Activated naive CD8-positive, alpha-beta T cell treated with anti-CD3 and anti-CD28 coated beads for 36 hours (primary cell): ENCODE data around the gene EWSR1. TPM values are rescaled to one million over a fixed set of nuclear protein-coding genes. Genes with fewer than 3 reads are reported as not detected.
A peak's percentile ranks its signal among the peaks of the same experiment; 100 is the strongest.

Experiments used
- DNase-seq: peaks from one replicate; pipeline ENCODE4 v3.0.0; 2021
- H3K27ac Mint-ChIP-seq: one replicate; pipeline ENCODE4 v1.8.0; 2022; ENCODE audit warnings: mild to moderate bottlenecking, moderate library complexity, mixed read lengths
- H3K27me3 Mint-ChIP-seq: one replicate; pipeline ENCODE4 v1.8.0; 2022; ENCODE audit warnings: mild to moderate bottlenecking, mixed read lengths
- H3K36me3 Mint-ChIP-seq: one replicate; pipeline ENCODE4 v1.8.0; 2021; ENCODE audit warnings: mild to moderate bottlenecking, mixed read lengths
- H3K4me1 Mint-ChIP-seq: one replicate; pipeline ENCODE4 v1.8.0; 2021; ENCODE audit warnings: mixed read lengths
- H3K4me3 Mint-ChIP-seq: one replicate; pipeline ENCODE4 v1.8.0; 2022; ENCODE audit warnings: mild to moderate bottlenecking, moderate library complexity, mixed read lengths
- H3K9me3 Mint-ChIP-seq: one replicate; pipeline ENCODE4 v1.8.0; 2022; ENCODE audit warnings: mixed read lengths
- total RNA-seq, 2 experiments: library from RNA; stranded (reverse); gene quantifications; one replicate each; pipeline ENCODE4 v1.2.3, GENCODE V29; 2021

The EWSR1 gene
- total RNA-seq, 2 experiments from 2014 or later, result 369 to 377 TPM

DNA sequence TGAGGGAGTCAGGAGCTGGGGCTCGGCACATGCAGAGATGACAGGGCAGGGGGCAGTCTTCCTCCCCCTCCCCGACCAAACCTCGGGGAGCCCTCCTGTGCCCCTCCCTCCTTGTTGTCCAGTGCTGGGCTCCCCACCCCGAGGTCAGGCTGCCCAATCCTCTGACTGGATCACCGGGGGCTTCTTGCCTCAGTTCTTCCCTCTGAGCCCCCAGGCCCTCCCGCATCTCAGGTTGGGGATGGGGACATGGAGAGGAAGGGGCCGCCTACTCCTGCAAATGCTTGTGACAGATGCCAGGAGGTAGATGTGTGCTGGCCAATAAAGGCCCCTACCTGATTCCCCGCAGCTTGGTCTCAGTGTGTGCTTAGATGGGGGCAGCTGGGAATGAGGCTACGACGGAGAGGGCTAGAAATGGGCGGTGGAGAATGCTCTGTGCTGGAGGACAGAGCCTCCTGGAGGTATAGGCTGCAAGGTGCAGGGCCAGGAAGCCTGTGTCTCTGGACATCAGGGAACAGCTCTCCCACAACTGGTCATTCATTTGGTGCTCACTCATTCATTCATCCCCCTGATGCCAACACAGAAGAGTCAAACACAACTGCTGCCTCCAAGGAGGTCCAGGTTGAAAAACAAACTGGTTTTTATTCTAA is 8.7 kb upstream of the EWSR1 start:
- Mint-ChIP-seq H3K4me1 (peaks cover 3% of the 10 kb centered on the region), H3K4me3 (no peak overlapping the region), H3K27me3 (no peaks in the 10 kb centered on the region), H3K36me3 (peaks cover 2% of the 10 kb centered on the region), H3K9me3 (no peaks in the 10 kb centered on the region), H3K27ac (no peak overlapping the region)
- DNase-seq, result no peak

DNA sequence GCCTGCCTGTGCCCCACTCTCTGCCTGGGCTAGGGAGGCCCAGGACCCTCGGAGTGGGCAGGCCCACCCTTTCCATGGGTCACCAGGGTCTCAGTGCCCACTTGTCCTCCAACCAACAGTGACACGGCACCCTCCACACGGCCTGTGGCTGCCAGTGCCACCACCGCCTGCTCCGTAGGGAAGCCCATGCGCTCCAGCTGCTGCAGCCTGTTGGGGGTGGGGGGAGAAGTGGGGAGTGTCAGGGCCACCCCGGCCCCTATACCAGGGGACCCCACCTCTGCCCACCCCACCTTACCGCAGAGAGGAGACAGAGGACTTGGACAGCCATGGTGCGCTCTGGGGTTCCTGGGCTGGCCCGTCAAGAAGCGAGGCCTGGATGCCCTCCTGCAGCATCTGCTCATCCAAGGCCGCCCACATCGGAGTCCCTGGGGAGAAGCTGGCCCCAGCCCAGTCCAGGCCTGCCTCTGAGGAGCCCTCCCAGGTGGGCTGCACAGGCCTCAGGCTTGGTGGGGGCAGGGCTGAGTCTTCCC is 8.0 kb upstream of the EWSR1 start:
- DNase-seq, result no peak
- no peaks in the 10 kb centered on the region for H3K9me3 Mint-ChIP-seq
- peaks cover 2% of the 10 kb centered on the region for H3K36me3 Mint-ChIP-seq
- no peak overlapping the region for H3K27ac Mint-ChIP-seq
- H3K4me1 Mint-ChIP-seq, result peaks cover 1% of the 10 kb centered on the region
- no peak overlapping the region for H3K4me3 Mint-ChIP-seq
- no peaks in the 10 kb centered on the region for H3K27me3 Mint-ChIP-seq

DNA sequence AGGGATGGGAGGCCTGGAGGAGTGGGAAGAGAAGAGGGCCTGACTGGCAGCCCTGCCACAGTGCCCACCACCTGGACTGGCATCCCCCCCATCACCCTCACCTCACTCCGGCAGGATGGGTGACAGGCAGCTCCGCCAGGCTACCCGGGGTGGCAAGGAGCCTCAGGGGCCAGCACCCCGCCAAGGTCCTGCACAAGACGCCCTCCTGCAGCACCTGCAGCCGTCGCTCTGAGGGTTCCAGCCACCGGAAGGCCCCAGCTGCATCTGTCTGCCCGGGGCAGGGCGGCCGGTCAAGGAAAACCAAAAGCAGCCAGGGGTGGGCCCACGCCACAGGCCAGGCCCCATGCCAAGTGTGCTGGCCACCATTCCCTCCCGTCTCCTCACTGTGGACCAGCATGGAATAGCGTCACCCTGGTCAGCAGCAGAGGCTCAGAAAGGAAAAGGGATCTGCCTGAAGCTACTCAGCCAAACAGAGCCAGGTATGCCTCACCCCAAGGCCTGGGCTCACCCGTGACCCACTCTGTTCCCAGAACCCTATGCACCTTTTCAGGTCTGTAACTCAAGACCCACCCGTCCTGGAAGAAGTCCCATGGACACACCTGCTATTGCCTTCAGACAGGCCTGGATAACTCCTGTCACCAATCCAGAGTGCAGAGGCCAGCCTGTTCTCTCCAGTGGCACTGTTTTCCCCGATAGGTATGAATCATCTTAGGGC is 7.3 kb upstream of the EWSR1 start:
- Mint-ChIP-seq H3K4me3 (no peak overlapping the region), H3K27ac (no peak overlapping the region), H3K36me3 (peaks cover 2% of the 10 kb centered on the region), H3K9me3 (no peaks in the 10 kb centered on the region), H3K27me3 (no peaks in the 10 kb centered on the region), H3K4me1 (peaks cover 1% of the 10 kb centered on the region)
- DNase-seq, result no peak

DNA sequence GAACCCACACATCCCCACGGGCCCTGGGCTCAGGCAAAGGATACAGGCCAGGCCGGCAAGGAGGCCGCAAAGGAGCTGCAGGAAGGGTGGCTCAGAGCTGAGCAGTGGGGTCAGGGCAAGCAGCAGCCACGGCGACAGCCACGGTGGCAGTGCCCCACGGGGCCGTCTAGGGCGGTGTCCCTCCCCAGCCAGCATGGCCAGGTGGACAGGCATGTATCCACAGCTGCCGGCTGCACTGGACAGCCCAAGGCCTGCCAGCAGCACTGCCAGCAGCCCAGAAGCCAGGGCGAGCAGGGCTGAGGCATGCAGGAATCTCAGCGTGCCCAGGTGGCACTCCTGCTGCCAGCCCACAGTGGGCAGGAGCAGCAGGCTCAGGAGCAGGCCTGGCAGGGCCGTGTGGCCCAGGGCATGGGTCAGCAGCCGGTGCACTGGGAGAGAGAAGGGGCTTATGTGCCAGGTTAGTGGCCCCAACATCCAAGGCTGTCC is 4.2 kb upstream of the EWSR1 start:
- Mint-ChIP-seq H3K4me3 (no peak overlapping the region), H3K9me3 (no peaks in the 10 kb centered on the region), H3K27me3 (peaks cover 5% of the 10 kb centered on the region), H3K36me3 (peaks cover 20% of the 10 kb centered on the region), H3K27ac (no peak overlapping the region), H3K4me1 (peaks cover 12% of the 10 kb centered on the region)
- DNase-seq, result no peak

DNA sequence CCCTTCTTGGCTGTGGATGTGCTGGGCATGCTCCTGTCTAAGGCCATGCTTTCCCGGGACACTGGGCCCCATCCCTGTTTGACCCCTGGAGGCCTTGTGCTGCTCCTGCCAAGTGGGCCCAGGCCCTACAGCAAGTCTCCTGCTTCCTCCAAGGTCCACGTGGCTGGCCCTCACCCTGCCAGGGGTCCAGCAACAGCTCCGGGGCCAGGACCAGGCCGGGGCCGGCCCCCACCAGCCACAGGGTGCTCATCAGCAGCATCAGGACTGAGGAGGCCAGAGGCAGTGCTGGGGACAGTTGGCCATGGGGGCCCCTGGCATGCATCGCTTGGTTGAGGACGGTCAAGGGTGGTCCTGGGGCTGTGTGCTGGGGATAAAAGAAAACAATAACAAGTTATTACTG is 2.8 kb upstream of the EWSR1 start:
- Mint-ChIP-seq H3K9me3 (no peaks in the 10 kb centered on the region), H3K4me3 (no peak overlapping the region), H3K4me1 (peaks cover 18% of the 10 kb centered on the region), H3K27me3 (peaks cover 5% of the 10 kb centered on the region), H3K36me3 (peaks cover 32% of the 10 kb centered on the region), H3K27ac (no peak overlapping the region)
- no peak for DNase-seq

DNA sequence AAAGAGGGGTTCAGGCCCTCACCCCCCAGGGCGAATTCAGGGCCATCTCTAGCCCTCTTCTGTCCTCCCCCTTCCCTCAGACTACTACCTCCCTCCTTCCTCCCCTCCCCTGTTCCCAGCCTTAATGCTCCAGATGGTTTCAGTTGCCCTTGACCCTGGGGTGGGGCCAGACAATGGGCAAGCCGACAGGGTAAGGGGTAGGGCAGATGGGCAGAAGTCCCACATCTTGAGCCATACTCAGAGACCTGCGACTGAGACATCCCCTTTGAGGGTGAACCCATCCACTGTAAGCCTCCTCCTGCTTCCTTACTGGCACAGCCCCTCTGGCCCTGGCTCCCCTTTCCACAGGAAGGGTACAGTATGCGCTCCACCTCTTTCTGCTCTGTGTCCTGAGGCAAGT is 2.1 kb upstream of the EWSR1 start:
- Mint-ChIP-seq H3K27me3 (peaks cover 5% of the 10 kb centered on the region), H3K27ac (no peak overlapping the region), H3K9me3 (no peaks in the 10 kb centered on the region), H3K4me1 (peaks cover 25% of the 10 kb centered on the region), H3K36me3 (peaks cover 39% of the 10 kb centered on the region), H3K4me3 (peak overlapping the region; percentile 95)
- DNase-seq, result no peak

DNA sequence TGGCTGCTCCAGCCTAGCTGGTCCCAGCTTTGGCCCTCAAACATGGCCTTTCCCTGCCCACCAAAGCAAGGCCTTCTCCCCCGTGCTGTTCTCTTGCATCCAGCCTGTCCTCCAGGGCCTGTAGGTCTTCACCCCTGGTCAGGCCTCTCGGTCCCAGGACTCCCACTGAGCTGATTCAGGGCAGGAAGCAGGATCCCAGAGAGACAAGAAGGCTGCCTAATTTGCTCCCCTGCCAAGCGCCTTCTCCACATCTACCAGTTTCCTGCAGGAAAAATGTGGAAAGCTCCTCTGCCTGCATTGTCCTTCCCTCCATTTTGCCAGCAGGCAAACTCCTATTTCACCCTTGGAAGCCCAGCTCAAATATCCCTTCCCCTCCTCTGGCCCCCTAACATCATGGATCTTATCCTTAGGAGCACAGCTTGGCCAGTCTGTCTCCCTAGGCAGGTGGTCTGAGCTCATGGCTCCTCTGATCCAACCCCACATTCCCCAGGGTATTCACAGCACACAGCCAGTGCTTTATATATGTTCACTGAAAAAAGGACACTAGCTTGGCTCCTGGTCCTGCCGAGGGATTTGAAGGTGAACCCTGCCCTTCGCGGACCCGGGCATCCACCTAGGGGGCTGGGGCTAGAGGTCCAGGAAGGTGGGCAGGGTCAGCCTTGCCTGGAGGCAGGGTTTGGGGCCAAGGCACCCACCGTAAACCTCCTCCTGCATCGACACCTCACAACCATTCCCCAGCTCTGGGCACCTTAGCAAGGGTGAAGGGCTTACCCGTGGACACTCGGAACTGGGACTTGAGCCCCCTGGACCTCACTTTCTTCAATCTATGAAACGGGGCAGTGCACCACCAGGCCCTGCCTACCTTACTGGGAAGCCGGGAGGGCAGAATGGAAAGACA is 1.3 kb upstream of the EWSR1 start:
- Mint-ChIP-seq H3K9me3 (no peaks in the 10 kb centered on the region), H3K27me3 (peaks cover 5% of the 10 kb centered on the region), H3K27ac (peak overlapping the region; percentile 100), H3K4me1 (peaks cover 33% of the 10 kb centered on the region), H3K4me3 (peak overlapping the region; percentile 95), H3K36me3 (peaks cover 44% of the 10 kb centered on the region)
- DNase-seq, result no peak

DNA sequence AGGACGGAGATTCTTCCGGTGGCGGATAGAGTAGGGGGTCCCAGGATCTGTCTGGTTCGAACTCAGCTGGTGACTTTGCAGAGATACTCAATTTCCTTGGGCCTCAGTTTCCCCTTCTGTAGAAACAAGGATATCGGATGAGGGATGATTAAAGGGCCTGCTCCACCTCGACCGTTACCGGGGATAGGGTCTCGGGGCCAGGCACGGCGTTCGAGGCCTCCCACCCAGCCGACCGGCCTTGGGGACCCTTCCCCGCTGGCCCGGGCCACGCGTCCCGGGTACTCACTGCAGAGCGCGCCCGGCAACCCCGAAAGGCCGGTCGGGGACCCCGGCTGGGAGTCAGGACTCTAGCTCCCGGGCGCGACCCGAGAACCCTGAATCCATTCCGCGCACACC is 608 bp upstream of the EWSR1 start:
- Mint-ChIP-seq H3K9me3 (no peaks in the 10 kb centered on the region), H3K4me1 (peaks cover 40% of the 10 kb centered on the region), H3K36me3 (peaks cover 49% of the 10 kb centered on the region), H3K4me3 (peak overlapping the region; percentile 95), H3K27me3 (peaks cover 5% of the 10 kb centered on the region), H3K27ac (peak overlapping the region; percentile 100)
- no peak for DNase-seq

DNA sequence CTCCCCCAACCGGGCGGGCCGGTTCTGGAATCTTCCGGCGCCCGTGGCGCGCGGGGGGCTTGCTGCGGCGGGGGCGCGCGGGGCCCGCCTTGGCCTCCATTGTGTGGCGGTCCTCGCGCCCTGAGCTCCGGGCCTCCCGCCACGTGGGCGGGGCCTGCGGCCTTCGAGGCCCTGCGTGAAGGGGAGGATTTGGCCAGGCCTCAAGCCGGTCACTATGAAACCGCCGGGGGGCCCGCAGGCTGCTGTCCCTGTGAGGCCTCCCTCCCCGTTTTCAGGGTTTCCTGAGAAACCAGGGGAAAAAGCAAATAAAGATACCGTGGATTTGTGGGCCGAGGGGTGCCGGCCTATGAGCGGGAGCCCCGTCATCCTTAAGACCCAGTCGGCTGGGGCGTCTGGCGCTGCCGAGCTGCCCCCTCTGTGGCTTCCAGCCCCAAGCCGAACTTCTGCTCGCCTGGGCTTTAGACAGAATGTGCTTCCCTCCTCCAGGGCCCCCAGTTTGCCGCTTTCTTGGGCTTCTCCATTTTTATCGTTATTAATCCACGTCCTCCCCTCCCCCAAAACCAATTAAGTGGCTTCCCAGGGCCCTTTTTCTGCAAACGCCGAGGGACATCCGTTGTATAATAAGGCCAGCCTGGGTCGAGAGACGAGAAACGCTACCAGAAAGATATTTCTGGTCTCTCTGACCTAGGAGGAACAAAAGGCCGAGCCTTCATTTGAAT is 602 bp downstream of the EWSR1 start:
- Mint-ChIP-seq H3K4me3 (peak overlapping the region; percentile 95), H3K36me3 (peaks cover 55% of the 10 kb centered on the region), H3K27me3 (peaks cover 5% of the 10 kb centered on the region), H3K9me3 (no peaks in the 10 kb centered on the region), H3K27ac (peak overlapping the region; percentile 100), H3K4me1 (peaks cover 52% of the 10 kb centered on the region)
- DNase-seq, result peak; percentile 47

DNA sequence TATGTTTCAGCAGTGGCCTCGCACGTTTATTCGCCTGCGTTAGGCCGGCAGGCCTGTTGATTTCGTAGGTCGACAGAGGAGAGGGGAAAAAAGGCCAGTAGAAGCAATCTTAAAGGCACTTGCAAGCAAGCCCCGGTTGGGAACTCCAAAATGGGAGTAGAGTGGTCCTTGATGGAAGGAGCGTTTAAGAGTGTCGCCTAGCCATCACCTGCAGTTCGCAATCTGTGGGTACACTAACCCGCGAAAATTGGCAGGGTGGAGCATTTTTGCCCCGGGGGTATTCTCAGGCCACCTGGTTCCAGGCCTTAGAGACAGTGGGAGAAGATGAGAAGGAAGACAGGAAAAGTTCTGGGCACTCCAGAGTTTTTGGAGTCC is 1.1 kb downstream of the EWSR1 start:
- Mint-ChIP-seq H3K36me3 (peaks cover 59% of the 10 kb centered on the region), H3K4me3 (peak overlapping the region; percentile 95), H3K9me3 (no peaks in the 10 kb centered on the region), H3K27me3 (peaks cover 5% of the 10 kb centered on the region), H3K27ac (peak overlapping the region; percentile 100), H3K4me1 (peaks cover 57% of the 10 kb centered on the region)
- DNase-seq, result no peak

DNA sequence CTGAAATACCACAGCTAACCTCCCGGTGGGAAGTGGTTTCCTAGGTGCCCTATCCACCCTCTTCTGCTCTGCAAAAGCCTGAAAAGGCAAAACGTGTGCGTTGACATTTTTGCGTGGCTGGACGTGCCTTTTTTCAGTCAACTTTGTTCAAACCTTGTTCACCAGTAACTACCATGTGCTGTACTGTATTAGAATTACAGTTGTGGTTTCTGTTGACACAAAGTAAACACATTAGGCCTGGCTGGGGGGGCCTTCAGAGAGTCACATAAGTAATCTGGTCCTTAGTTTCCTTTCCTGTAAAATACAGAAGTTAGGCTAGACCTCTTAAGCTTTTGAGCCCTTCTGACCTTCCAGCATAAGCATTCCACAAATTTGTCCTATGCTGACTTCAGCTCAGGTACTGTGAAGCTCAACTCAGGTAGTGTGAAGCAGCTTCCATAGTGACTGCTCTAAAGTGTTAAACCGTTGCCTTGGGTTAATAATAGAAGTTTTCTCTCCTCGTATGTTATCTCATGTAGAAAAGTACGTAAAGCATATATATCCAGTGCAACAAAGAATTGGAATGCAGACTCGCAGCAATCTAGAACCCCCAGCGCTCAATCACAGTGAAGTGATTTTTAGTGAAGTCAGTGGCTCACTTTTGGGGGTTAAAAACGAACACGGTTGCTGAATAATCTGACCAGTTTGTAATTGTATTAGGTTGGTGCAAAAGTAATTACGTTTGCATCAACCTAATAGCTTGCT is 1.8 kb downstream of the EWSR1 start:
- Mint-ChIP-seq H3K27me3 (peaks cover 5% of the 10 kb centered on the region), H3K27ac (peak overlapping the region; percentile 100), H3K36me3 (peaks cover 64% of the 10 kb centered on the region), H3K4me1 (peaks cover 62% of the 10 kb centered on the region), H3K4me3 (peak overlapping the region; percentile 95), H3K9me3 (no peaks in the 10 kb centered on the region)
- no peak for DNase-seq

DNA sequence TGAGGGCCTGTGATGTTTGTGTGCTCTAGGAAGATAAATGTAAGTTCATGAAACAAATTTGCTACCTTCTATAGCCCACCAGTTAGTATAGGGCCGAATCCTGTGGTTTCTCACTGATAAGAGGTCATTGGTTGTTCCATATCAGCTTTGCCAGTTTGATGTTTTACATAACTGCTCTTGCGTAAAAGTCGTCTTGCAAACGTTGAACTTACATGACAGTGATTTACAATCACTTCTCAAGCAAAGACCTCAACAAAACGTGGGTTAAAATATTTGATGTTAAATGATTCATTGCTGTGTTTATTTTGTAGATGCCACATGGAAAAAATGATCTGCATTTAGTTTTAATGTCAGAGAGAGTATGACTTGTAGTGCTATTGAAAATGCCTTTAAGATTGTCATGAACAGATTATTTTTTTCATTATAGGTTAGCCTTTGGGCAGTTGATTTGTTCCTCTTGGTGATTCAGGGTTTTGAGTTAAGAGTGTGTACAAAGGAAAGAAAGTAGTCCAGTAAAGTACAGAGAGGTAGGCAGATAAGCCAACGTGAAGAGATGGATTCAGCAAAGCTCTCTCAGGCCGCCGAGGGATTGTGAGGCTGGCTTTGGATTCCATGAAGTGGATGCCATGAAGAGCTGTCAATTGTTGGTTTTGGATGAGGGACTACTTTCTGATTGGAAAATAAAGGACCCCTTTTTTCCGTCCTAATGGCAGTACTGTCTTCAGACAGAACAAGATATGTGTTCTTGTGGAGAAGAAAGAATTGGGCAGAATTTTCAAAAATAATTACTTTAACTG is 2.6 kb downstream of the EWSR1 start:
- H3K36me3 Mint-ChIP-seq, result peaks cover 70% of the 10 kb centered on the region
- H3K9me3 Mint-ChIP-seq, result no peaks in the 10 kb centered on the region

DNA sequence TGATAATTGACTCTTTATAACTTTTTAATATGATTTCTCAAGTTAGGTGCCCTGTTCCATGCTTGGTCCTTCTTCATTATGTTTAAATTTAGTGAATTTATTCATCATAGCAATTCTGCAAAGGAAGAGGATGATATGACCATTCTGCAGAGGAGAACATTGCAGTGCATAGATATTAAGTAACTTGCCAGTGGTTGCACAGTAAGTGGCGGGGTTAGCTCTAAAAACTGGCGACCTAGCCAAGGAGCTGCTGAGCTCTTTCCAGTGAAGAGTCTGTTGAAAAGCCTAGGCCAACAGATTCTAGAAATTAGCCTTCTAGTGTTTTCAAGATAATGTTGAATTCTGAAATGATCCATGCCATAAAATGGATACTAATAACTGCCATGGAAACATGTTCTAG is 4.6 kb downstream of the EWSR1 start:
- H3K27me3 Mint-ChIP-seq, result peaks cover 5% of the 10 kb centered on the region
- H3K27ac Mint-ChIP-seq, result no peak overlapping the region
- H3K36me3 Mint-ChIP-seq, result peaks cover 74% of the 10 kb centered on the region
- H3K4me3 Mint-ChIP-seq, result no peak overlapping the region
- H3K9me3 Mint-ChIP-seq, result no peaks in the 10 kb centered on the region
- peaks cover 70% of the 10 kb centered on the region for H3K4me1 Mint-ChIP-seq
- DNase-seq, result no peak

More for the DNA sequence above, 2.6 kb downstream of the EWSR1 start:
- Mint-ChIP-seq H3K4me3 (peak overlapping the region; percentile 95), H3K27ac (peak overlapping the region; percentile 100), H3K27me3 (peaks cover 5% of the 10 kb centered on the region), H3K4me1 (peaks cover 68% of the 10 kb centered on the region)
- DNase-seq, result no peak
